Posterior vena cava (tissue), 2 donors: ENCODE data around the gene GBGT1. TPM values are rescaled to one million over a fixed set of nuclear protein-coding genes. Genes with fewer than 3 reads are reported as not detected.
A peak's percentile ranks its signal among the peaks of the same experiment; 100 is the strongest.
"Not testable (repeated sequence)": the region's sequence is repeated elsewhere in the genome, so short reads cannot be mapped to it uniquely, and the experiment has no call there.

Experiments
- DNase-seq: peaks from one replicate; pipeline ENCODE4 v3.0.0-alpha.2; 2020; ENCODE audit warnings: low spot score
- intact Hi-C, 2 donors: fragments of 100-400 bp; cut with DNase I; formaldehyde crosslinking; loops; one replicate each; pipeline versions ENCODE4 v1.14.1 to v1.14.2; 2022 to 2023
- total RNA-seq, 2 donors: library from RNA; stranded (reverse); fragmentation: NEBNext Ultra II Directional; extraction: Animal tissue kit (Norgen Biotek cat#: 25700); gene quantifications; one replicate each; pipeline ENCODE4 v1.2.1, GENCODE V29; 2021
- donor health status: DM: yes; HTN: yes; CAD: no.
- donor health status: DM: yes; HTN: yes; CAD: no.

GBGT1 gene
- total RNA-seq, 2 donors from 2014 or later: 14.2 to 19.9 TPM

DNA sequence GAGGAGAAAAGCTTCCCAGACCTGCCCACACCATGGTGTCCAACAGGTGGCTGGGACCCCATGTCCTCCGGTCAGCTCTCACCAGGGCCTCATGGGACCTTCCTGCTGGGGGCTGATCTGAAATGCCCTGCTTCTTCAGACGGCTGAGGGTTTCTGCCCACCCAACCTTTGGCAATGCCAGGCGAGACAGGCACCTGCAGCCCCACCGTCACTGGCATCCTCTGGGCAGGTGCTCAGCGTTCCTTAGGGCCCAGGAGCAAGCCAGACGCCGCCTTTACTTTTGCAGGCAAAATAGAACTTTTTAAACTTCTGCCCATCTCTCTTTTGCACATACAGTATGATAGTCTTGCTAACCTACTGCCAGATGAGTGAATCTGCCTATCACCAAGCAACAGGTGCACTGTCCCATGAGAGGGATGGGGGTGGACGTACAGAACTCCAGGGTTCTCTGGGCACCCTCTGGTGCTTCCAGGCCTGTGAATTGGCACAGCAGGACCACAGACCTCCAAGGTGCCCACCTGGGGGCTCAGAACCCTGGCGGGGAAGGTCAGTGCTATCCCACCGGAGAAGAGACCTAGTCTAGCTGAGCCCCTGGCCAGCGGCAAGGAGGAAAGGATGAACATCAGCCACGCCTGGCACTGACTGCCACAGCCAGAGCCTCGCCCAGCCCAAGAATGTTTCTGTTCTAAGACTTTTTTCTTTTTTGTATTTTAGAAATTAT is 37.9 kb upstream of the GBGT1 start:
- intact Hi-C loops: no loop called here
- DNase-seq: peak; percentile 66

DNA sequence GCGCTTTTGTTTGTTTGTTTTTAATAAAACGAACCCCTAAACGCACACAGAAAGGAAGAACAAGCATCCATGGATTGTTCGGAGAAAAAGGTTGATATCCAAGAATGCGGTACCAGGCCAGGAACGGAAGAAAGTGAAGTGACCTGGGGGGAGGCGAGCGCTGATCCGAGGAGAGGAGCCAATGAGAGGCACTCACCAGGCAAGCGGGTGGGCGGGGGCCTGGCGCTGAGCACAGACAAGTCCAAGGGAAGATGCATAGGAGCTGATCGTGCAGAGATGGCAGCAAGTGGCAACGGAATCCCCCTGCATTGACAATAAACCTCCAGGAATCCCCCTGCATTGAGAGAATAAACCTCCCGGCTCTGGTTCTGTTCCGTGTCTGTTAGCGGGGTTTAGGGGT is 36.9 kb upstream of the GBGT1 start:
- peak; percentile 66 for DNase-seq
- intact Hi-C loops: no loop called here

DNA sequence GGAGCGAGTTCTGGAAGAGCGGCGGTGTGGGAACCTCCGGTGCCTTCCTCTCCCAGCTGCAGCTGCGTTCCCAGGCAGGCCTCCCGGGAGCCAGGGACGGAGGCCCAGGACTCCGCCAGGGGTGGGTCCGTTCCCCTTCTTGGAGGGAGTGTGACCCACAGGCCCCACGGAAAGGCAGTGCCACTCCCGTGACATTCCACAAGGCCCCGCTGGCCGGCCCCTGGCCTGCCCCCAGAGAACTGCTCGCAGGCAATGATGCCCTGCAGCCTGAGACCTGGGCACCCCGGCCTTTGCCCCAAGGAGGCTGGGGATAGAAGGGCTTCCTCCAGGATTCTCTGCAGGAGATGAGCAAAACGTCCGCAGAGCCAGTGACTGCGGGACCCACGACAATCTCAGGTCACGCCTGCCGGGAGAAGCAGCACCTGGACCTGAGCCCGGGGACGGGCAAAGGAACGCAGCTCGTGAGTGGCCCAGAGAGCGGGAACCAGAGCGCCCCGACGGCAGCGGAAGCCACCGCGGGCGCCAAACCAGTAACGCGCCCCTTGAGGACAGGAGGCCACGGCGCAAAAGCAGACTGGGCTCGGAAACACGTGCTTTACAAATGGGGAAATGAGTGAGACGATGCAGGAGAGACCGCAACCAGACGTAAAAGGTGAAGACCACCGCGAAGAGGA is 36.1 kb upstream of the GBGT1 start:
- intact Hi-C loops: no loop called here
- peak; percentile 82 for DNase-seq

DNA sequence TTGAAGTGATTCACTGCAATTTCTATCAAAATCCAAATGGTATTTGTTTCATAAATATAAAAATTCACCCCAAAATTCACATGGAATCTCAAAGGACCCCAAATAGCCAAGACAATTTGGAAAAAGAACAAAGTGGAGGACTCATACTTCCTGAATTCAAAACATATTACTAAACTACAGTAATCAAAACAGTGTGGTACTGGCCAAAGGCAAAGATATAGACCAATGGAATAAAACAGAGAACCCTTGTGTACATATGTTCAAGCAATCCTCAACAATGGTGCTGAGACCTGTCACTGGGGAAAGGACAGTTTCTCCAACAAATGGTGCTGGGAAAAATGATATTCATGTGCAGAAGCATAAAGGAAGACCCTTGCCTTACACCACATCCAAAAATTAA is 31.3 kb upstream of the GBGT1 start:
- intact Hi-C loops: no loop called here
- no peak for DNase-seq

DNA sequence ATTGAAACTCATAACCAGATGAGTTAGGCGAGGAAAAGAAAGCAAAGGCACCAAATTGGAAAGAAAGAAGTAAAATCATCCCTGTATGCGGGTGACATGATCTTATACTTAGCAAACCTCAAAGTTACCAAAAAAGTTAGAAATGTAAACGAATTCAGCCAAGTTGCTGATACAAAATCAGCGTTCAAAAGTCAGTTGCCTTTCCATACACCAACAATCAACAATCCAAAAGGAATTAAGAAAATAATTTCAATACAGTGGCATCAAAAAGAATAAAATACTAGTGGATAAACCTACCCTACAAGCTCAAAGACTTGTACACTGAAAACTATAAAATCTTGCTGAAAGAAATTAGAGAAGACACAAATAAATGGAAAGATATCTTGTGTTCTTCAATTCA is 30.9 kb upstream of the GBGT1 start:
- intact Hi-C loops: no loop called here
- DNase-seq: no peak

DNA sequence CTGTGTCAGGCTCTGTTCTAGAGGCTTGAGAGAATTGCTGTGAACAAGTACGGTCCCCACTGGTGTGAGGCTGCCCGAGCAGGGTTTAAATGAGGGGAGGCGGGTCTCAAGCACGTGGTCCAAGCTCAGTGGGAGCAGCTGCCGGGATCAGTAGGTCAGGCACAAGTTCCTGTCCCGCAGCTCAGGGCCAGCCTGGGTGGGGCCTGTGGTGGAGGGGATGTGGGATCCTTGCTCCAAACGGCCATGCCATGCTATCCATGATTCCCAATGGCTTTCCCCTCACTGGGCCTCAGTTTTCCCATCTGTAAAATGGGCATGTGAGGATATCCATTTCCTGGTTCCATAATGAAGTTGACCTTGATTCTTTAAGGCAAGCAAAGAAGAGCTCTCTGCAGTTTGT is 28.3 kb upstream of the GBGT1 start:
- intact Hi-C loops: no loop called here

DNA sequence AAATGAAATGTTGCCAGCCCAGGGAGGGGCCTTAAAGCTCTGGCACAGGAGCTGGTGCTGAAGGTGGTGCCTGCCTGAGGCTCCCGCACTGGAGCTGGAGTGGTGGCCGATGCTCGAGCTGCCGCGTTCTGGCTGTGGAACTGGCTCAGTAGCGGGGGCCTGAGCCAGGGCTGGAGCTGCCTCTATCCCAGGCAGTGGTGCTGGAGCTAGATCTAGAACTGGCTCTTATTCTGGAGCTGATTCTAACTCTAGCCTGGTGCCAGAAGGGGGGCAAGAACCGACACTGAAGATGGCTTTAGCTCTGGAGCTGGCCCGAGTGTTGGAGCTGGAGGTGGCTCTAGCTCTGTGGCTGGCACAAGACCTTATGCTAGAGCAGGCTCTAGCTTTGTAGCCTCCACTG is 26.1 kb upstream of the GBGT1 start:
- no peak for DNase-seq
- intact Hi-C loops: loop anchor here (5.0 to 10.0 kb wide), 2 partner anchors 135 to 297 kb away; no protein-coding TSS in a partner anchor

More for the DNA sequence above, 28.3 kb upstream of the GBGT1 start:
- DNase-seq: peak; percentile 74

DNA sequence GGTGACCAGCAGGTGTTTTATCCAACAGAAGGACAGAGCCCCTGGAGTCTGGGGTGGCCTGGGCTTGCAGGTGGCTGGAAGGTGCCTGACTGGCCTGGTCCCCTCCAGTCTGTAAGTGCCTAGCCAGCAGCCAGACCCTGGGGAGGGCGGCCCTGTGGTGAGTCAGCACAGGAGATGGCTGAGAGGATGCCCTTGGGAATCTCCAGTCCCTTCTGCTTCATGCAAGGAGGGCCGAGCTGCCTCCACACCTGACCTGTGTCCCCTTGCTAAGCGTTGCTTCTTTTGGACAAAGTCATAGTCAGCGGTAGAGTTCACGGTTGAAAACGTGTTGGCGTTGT is 25.1 kb upstream of the GBGT1 start:
- peak; percentile 48 for DNase-seq
- intact Hi-C loops: loop anchor here (5.0 to 10.0 kb wide), 2 partner anchors 136 to 298 kb away; no protein-coding TSS in a partner anchor

DNA sequence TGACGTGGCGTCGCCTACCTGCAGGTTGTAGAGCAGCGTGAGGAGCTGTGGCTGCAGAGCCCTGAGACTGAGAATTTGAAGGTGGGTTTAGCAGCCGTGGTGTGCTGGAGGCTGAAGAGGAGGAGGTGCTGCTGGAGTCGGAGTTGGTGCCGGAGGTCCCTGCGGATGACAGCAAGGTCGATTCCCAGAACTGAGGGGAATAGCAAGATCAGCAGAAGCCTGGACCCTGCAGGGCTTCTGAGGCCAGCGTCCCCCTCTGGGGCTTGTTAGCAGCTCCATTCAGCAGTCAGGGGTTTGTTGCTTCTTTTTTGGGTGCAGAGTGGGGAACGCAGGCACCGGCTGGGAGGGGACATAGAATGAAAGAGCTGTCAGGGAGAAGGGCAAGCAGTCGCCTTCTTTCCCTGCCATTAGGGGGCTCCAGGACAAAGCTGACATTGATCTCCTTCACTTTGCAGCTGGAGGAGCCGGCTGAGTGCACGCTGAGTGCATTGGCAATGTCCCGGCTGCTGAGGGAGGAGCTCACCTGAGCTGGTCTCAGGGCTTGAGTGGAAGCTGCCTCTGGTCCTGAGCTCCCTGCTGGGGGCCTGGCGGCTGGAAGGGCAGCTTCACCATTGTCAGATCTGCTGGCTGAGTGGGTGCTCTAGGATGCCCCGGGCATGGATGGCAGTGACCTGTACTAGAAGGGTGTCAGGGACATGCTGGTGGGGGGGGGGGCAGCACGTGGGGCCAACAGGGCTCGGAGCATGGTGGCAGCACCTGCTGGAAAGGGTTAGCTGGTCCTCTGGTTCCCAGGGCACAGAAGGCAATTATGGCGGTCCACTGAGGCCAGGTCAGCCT is 24.5 kb upstream of the GBGT1 start:
- peak; percentile 66 for DNase-seq
- intact Hi-C loops: loop anchor here (5.0 to 10.0 kb wide), 2 partner anchors 137 to 299 kb away; no protein-coding TSS in a partner anchor

DNA sequence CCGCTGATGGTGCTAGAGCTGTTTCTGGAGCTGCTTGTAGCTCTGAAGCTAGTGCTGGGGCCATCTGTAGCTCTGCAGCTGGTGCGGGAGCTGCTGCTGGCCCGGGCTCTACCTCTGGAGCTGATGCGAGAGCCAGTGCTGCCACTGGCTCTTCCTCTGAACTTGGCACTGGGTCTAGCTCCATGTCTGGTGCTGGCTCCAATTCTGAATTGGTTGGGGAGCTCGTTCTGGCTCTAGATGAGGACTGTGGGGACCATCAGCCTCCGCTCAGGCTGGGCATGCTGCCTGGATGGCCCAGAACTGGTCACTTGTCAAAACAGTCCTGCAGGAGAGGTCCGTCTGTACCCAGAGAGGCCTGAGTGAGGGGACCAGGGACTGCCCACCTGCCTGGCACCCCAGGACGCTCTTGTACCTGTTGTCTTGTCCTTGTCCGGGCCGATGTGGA is 23.9 kb upstream of the GBGT1 start:
- DNase-seq: peak; percentile 56
- intact Hi-C loops: loop anchor here (5.0 to 10.0 kb wide), 2 partner anchors 137 to 300 kb away; no protein-coding TSS in a partner anchor

DNA sequence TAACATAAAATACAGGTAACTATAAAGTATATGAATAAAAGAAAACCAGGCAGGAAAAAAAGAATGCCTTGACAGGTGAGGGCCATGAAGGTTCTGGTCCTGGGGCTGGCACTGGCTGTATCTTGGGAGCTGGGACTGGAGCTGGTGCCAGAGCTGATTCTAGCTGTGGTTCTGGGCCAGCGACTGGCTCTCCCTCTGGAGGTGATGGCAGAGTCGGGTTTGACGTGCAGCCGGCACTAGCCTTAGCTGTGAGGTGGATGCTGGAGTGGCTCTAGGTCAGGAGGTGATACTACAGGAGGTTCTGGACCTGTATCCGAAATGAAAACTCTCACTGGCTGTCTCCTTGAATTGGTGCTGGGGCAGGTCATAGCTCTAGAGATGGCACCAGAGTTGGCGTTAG is 23.0 kb upstream of the GBGT1 start:
- intact Hi-C loops: loop anchor here (5.0 to 10.0 kb wide), 2 partner anchors 138 to 301 kb away; no protein-coding TSS in a partner anchor
- peak; percentile 68 for DNase-seq

DNA sequence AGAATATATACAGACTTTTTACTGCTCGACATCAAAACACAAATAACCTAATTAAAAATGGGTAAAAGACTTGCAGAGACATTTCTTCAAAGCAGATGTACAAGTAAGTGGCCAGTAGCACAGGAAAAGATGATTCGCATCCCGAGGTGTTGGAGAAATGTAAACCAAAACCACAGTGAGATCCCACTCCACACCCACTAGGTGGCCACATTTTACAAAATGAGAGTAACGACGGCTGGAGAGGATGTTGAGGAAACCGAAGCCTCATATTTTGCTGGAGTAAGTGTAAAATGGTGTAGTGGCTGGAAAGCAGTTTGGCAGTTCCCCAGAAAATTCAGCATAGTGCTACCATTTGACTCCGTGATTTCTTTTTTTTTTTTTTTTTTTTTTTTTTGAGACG is 21.3 kb upstream of the GBGT1 start:
- intact Hi-C loops: loop anchor here (5.0 to 10.0 kb wide), 3 partner anchors 140 to 307 kb away; no protein-coding TSS in a partner anchor
- no peak for DNase-seq

DNA sequence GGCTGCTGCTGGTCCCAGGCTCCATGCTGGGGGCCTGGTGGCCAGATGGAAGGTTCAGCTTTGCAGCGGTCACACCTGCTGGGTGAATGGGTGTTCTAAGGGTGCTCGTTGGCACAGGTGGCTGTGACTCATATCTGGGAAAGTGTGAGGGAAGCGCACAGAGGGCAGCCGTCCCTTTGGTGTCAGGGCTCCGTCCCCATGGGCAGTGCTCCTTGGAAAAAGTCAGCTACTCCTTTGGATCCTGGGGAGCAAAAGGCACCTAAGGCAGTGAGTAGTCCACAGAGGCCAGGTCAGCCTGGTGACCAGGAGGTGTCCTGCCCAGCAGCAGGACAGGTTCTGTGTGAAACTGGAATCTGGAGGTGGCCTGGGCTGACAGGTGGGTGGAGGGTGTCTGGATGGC is 18.4 kb upstream of the GBGT1 start:
- intact Hi-C loops: loop anchor here in 1 of 2 donors (5.0 to 10.0 kb wide), 2 partner anchors 143 to 310 kb away; no protein-coding TSS in a partner anchor
- DNase-seq: no peak

DNA sequence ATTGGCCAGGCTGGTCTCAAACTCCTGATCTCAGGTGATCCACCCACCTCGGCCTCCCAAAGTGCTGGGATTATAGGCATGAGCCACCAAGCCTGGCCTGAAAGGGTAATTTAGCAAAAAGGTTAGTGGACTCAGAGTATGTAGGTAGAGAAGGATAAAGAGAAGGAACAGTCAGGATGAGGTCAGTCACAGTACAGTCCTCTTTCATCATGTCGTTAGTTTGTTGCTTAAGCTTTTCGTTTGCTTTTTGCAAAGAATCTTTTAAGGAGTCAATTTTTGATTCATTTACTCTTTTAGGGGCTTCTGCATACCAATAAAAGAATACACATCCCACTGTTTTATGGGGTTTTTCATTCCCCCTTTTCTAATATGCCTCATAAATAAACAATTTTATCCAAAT is 17.8 kb upstream of the GBGT1 start:
- intact Hi-C loops: loop anchor here in 1 of 2 donors (5.0 to 10.0 kb wide), 2 partner anchors 143 to 311 kb away; no protein-coding TSS in a partner anchor
- DNase-seq: no peak

DNA sequence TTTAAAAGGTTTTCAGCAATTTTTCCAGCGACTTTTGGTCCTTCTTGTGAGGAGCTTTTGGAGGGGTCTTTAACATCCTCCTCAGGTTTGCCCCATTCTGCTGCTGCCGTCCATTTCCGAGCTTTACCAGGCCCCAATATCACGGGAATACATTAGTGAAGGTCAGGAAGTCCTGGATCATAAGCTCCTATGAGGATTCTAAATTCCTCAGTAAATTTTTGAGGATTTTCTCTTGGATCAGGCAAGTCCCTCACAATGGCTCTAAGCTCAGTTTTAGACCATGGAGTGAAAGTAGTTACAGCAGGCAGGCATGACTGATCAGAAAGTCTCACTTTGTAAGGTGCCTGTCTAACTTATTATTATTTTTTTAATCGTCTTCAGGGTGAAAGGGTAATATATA is 17.2 kb upstream of the GBGT1 start:
- DNase-seq: no peak
- intact Hi-C loops: loop anchor here in 1 of 2 donors (5.0 to 10.0 kb wide), 2 partner anchors 144 to 311 kb away; no protein-coding TSS in a partner anchor

DNA sequence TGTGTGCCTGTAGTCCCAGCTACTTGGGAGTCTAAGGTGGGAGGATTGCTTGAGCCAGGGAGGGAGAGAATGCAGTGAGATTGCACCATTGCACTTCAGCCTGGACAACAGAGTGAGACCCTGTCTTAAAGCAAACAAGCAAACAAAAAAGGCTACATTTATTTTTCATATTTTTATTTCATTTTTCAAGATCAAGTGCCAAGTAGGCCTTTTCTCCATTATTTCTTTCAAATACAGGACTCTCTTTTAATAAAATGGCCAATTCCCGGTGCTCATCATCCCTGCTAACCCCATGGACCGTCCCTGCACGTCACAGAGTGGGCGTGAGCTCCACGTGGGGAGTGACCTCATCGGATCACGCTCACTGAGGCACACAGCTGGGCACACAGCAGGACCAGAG is 9.3 kb upstream of the GBGT1 start:
- intact Hi-C loops: no loop called here
- no peak for DNase-seq

DNA sequence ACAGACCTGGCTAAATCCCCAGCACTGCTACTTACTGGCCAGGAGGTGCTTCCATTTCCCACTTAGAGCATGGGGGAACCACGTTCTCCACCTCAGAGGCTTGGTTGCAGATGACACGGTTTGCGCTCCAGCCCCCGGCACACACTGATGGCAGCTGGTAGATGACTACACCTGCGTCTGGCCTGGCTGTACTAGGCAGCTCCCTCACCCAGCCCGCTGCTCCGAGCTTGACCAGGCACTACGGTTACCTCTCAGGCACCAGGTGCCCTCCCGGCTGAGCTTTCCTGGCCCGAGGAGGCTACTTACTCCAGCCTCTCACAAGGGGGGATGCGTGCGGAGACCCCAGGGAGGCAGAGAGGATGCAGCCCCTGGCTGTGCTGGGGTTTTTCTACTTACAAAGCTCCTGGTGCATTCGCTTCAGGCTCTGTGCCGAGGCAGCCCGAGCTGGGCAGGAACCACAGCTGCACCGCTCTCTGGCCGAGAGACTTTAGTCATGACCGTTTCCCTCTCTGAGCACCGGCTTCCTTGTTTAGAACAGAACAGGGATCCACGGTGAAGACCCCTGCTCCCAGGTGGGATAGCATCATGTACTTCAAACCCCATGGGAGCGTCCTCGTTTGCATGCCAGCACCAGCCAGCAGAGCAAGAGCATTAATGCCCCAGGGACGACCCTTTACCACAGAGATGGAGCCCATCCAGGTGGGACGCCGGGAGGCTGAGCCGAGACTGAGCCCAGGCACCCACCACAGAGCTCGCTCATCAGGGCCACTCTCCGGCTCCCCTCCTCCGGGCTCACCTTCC is 7.6 kb upstream of the GBGT1 start:
- intact Hi-C loops: no loop called here
- DNase-seq: no peak

DNA sequence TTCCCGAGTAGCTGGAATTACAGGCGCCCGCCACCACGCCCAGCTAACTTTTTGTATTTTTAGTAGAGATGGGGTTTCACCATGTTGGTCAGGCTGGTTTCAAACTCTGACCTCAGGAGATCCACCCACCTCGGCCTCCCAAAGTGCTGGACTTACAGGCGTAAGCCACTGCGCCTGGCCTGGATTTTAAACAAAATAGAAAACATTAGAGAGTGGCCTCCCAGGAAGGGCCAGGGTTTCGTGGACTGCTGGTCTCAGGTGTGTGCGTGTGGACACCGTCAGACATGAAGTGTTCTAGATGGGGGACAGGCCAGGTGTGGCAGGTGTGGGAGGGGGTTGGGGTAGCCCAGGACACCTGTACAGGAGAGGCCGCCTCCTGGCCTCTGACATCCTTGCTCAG is 7.0 kb upstream of the GBGT1 start:
- peak; percentile 47 for DNase-seq
- intact Hi-C loops: no loop called here

DNA sequence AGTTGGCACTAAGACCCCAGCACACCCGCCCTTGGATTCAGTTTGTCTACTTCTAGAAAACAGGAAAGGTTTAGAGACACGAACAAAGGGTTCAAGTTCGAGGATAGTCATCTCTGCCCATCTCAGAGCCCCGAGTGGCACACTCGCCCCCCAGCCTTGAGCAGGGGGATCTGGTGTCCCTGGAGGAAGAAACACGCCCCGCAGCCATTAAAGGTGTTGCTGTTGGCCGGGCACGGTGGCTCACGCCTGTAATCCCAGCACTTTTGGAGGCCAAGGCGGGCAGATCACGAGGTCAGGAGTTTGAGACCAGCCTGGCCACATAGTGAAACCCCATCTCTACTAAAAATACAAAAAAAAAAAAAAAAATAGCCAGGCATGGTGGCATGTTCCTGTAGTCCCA is 6.0 kb upstream of the GBGT1 start:
- DNase-seq: peak; percentile 56
- intact Hi-C loops: not testable (repeated sequence)
